Parathyroid adenoma (tissue), 2 donors: ENCODE measurements around the gene CDH11.

ENCODE experiments used
- H2AFZ ChIP-seq: fragments of 300-600 bp; sonication (generic); one replicate; pipeline ENCODE4 v1.7.0; 2017; ENCODE audit warnings: antibody characterized with exemption, mild to moderate bottlenecking
- H3K27ac ChIP-seq: fragments of 300-600 bp; sonication (generic); one replicate; pipeline ENCODE4 v1.7.0; 2017
- H3K27me3 ChIP-seq: fragments of 300-600 bp; sonication (generic); one replicate; pipeline ENCODE4 v1.7.0; 2017; ENCODE audit warnings: low read length; ENCODE audit not compliant: control insufficient read depth, insufficient read depth
- H3K36me3 ChIP-seq: fragments of 300-600 bp; sonication (generic); one replicate; pipeline ENCODE4 v1.7.0; 2017; ENCODE audit warnings: low read length; ENCODE audit not compliant: control insufficient read depth, insufficient read depth
- H3K4me1 ChIP-seq: fragments of 300-600 bp; sonication (generic); one replicate; pipeline ENCODE4 v1.7.0; 2017; ENCODE audit warnings: control low read depth
- H3K4me2 ChIP-seq: fragments of 300-600 bp; sonication (generic); one replicate; pipeline ENCODE4 v1.7.0; 2017; ENCODE audit warnings: low read length
- H3K4me3 ChIP-seq: fragments of 300-600 bp; sonication (generic); one replicate; pipeline ENCODE4 v1.7.0; 2017; ENCODE audit warnings: low read depth, low read length
- H3K79me2 ChIP-seq: fragments of 300-600 bp; sonication (generic); one replicate; pipeline ENCODE4 v1.7.0; 2017; ENCODE audit warnings: control low read depth
- H3K9ac ChIP-seq: fragments of 300-600 bp; sonication (generic); one replicate; pipeline ENCODE4 v1.7.0; 2017; ENCODE audit warnings: mild to moderate bottlenecking
- H3K9me3 ChIP-seq: fragments of 300-600 bp; sonication (generic); one replicate; pipeline ENCODE4 v1.7.0; 2017; ENCODE audit warnings: low read length; ENCODE audit not compliant: control insufficient read depth
- CTCF ChIP-seq: fragments of 300-600 bp; sonication (generic); IDR thresholded peaks from one replicate; pipeline ENCODE4 v1.7.0; 2017; ENCODE audit warnings: antibody characterized with exemption, mild to moderate bottlenecking
- donor health status: primary hyperparathyroidism.

CDH11 gene

DNA sequence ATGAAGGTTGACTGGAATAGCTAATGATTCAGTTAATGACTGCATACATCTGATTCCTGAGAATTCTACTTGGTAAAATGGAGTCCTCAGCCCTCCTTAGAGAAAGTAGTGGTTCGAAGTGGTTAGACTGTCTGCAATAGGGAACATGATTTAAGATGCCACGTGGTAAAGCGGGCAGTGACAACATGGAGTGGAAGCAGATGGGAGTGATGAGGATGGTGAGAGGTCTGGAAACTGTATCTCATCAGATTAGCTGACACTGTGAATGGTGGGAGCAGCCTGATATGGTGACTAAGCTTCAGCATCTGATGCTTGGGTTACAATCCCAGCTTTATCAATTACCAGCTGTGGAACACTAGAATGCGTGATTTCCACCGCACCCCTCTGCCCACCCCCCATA lies 8.4 kb downstream of the CDH11 start:
- Histone ChIP-seq H3K27me3 (no peaks in the 10 kb centered on the region), H3K9ac (no peak overlapping the region), H3K27ac (no peak overlapping the region), H3K36me3 (no peaks in the 10 kb centered on the region), H3K4me2 (no peak overlapping the region), H3K4me1 (no peaks in the 10 kb centered on the region), H3K9me3 (no peaks in the 10 kb centered on the region), H3K79me2 (no peaks in the 10 kb centered on the region), H3K4me3 (no peak overlapping the region), H2AFZ (no peak overlapping the region)
- no peak for TF ChIP-seq CTCF

- Histone ChIP-seq H3K4me2 (no peak overlapping the region), H2AFZ (no peak overlapping the region), H3K79me2 (no peaks in the 10 kb centered on the region), H3K9me3 (no peaks in the 10 kb centered on the region), H3K27me3 (no peaks in the 10 kb centered on the region), H3K36me3 (no peaks in the 10 kb centered on the region), H3K27ac (no peak overlapping the region), H3K4me1 (no peaks in the 10 kb centered on the region), H3K4me3 (no peak overlapping the region), H3K9ac (no peak overlapping the region)
- no peak for TF ChIP-seq CTCF
Observed at GRCh38 chr16:65111306-65111705, 10.6 kb downstream of the CDH11 start.

DNA sequence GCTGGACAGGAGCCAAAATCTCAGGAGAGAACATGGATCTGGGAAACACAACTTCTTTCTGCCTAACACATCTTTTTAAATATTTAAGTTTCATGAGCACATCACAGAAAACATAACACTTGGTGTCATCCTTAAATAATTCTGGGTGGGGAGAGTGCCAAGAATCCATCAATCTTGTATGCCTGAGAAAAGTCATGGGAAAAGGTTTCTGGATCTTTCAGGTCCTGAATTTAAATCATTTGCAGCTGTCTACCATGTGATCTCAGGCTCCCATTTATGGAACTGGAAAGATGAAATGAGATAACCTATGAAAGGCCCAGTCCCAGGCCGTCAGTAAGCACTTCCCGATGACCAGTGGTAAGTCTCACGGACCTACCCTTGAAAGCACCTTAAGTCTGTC lies 15.1 kb downstream of the CDH11 start:
- Histone ChIP-seq H3K79me2 (no peaks in the 10 kb centered on the region), H3K4me2 (no peak overlapping the region), H3K9me3 (no peaks in the 10 kb centered on the region), H3K27ac (no peak overlapping the region), H3K9ac (no peak overlapping the region), H3K4me3 (no peak overlapping the region), H3K27me3 (no peaks in the 10 kb centered on the region), H3K36me3 (no peaks in the 10 kb centered on the region), H2AFZ (no peak overlapping the region), H3K4me1 (no peaks in the 10 kb centered on the region)
- TF ChIP-seq CTCF, result no peak

DNA sequence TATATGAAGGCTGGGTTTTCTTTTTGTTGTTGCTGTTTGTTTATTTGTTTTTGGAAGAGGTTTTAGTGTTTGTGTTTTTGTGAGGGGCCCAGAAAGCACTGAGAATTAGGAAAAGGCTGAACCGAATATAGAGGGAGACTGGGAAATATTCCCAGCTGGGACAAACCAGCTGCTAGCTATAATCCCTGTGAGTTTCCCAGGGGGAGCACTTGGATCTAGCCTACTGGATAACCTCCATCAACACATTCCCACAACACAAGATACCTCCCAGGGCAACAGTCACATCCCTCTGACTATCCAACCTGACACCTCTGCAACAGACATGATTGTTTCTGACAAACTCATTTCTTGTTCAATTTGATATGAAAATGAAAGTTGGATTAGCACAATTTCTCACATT lies 16.7 kb downstream of the CDH11 start:
- H3K27me3 ChIP-seq, result no peaks in the 10 kb centered on the region

More for the DNA sequence above, 16.7 kb downstream of the CDH11 start:
- TF ChIP-seq CTCF, result no peak
- Histone ChIP-seq H3K4me2 (no peak overlapping the region), H3K9ac (no peak overlapping the region), H2AFZ (no peak overlapping the region), H3K36me3 (no peaks in the 10 kb centered on the region), H3K79me2 (no peaks in the 10 kb centered on the region), H3K9me3 (no peaks in the 10 kb centered on the region), H3K4me1 (no peaks in the 10 kb centered on the region), H3K27ac (no peak overlapping the region), H3K4me3 (no peak overlapping the region)
